Activated CD8-positive, alpha-beta T cell treated with anti-CD3 and anti-CD28 coated beads, Interleukin-2, amount 10 ng/mL, durations not matched to agents 7 days and 5 days (primary cell): ENCODE results near the gene VRTN. TPM values are rescaled to one million over a fixed set of nuclear protein-coding genes. Genes with fewer than 3 reads are reported as not detected.

Experiments used
- ATAC-seq: fragments of 150-1000 bp; cut with Tn5 transposase; one replicate; pipeline ENCODE4 v1.10.0; 2021; ENCODE audit warnings: moderate library complexity
- CTCF ChIA-PET: fragments of 350-600 bp; sonication (Branson Sonifier 250); formaldehyde crosslinking; loops from one replicate; lab custom pipeline; 2021; ENCODE audit warnings: antibody characterized with exemption; lab: Charles Lee
- POLR2A ChIA-PET: fragments of 350-600 bp; sonication (Branson Sonifier 250); formaldehyde crosslinking; loops from one replicate; lab custom pipeline; 2021; ENCODE audit warnings: antibody characterized with exemption; lab: Charles Lee
- DNase-seq: peaks from one replicate; pipeline ENCODE4 v3.0.0-alpha.2; 2020
- H3K27ac Mint-ChIP-seq: one replicate; pipeline ENCODE4 v1.8.0; 2021; ENCODE audit warnings: mild to moderate bottlenecking, mixed read lengths
- H3K27me3 Mint-ChIP-seq: one replicate; pipeline ENCODE4 v1.8.0; 2021; ENCODE audit warnings: low read depth, mixed read lengths
- H3K36me3 Mint-ChIP-seq: one replicate; pipeline ENCODE4 v1.8.0; 2021; ENCODE audit warnings: low read depth, mixed read lengths
- H3K4me1 Mint-ChIP-seq: one replicate; pipeline ENCODE4 v1.8.0; 2021; ENCODE audit warnings: low read depth, mixed read lengths
- H3K4me3 Mint-ChIP-seq: one replicate; pipeline ENCODE4 v1.8.0; 2021; ENCODE audit warnings: mild to moderate bottlenecking, mixed read lengths
- H3K9me3 Mint-ChIP-seq: one replicate; pipeline ENCODE4 v1.8.0; 2022; ENCODE audit warnings: mixed read lengths; ENCODE audit not compliant: insufficient read depth
- total RNA-seq, 2 experiments: library from RNA; stranded (reverse); gene quantifications; one replicate each; pipeline ENCODE4 v1.2.3, GENCODE V29; 2021

Gene VRTN, protein sequence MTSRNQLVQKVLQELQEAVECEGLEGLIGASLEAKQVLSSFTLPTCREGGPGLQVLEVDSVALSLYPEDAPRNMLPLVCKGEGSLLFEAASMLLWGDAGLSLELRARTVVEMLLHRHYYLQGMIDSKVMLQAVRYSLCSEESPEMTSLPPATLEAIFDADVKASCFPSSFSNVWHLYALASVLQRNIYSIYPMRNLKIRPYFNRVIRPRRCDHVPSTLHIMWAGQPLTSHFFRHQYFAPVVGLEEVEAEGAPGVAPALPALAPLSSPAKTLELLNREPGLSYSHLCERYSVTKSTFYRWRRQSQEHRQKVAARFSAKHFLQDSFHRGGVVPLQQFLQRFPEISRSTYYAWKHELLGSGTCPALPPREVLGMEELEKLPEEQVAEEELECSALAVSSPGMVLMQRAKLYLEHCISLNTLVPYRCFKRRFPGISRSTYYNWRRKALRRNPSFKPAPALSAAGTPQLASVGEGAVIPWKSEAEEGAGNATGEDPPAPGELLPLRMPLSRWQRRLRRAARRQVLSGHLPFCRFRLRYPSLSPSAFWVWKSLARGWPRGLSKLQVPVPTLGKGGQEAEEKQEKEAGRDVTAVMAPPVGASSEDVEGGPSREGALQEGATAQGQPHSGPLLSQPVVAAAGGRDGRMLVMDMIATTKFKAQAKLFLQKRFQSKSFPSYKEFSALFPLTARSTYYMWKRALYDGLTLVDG
- not detected for total RNA-seq

DNA sequence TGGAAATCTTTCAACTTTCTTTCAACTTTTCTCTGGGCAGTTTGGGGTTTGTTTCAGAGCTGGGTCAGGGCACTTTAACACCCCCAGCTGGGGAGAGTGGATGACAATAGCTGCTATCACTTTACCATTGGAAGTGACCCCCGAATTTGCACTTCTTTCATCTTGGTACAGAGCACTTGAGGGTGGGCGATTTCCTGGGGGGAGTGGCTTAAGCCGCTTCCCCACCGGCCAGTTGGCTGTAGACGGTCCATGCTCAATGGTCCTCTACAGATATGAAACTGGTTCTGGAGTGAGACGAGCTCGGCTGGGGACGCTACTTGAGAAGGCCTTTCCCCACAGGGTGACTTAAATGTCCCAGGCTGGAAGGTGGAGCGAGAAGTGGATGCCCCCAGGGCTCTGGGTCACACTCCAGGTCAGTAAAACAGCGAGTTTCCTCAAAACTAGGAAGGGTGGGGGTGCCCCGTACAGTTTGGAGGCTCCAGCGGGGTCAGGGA is at the start of gene VRTN:
Gene VRTN, plus strand, starts transcription at position 231 of the 494 bp plus-strand sequence. CDS start 8,313 bp downstream, outside the sequence.
- Mint-ChIP-seq H3K9me3 (no peaks in the 10 kb centered on the region), H3K4me3 (no peak within 1 kb of the TSS)
- no peak for DNase-seq

GRCh38 chr14:74299061-74299545 is 49.2 kb upstream of the VRTN start:
- ChIA-PET POLR2A (no interaction called here), CTCF (interaction anchor here (0.9 kb wide), 1 partner anchor 226 kb away, joined by 3 read pairs; no protein-coding TSS in a partner anchor)
- ATAC-seq (no peak), DNase-seq (no peak)
- H3K9me3 Mint-ChIP-seq, result no peaks in the 10 kb centered on the region
- H3K4me1 Mint-ChIP-seq, result peaks cover 22% of the 10 kb centered on the region
- H3K4me3 Mint-ChIP-seq, result no peak overlapping the region
- H3K27me3 Mint-ChIP-seq, result no peaks in the 10 kb centered on the region
- no peak overlapping the region for H3K27ac Mint-ChIP-seq
- H3K36me3 Mint-ChIP-seq, result peaks cover 14% of the 10 kb centered on the region

More for the DNA sequence above, at the start of gene VRTN:
- Mint-ChIP-seq H3K4me1 (no peaks in the 10 kb centered on the region), H3K36me3 (no peaks in the 10 kb centered on the region), H3K27ac (no peak within 1 kb of the TSS), H3K27me3 (peaks cover 14% of the 10 kb centered on the region)
- ChIA-PET CTCF (interaction anchor here (0.6 to 1.5 kb wide), 3 partner anchors 13 to 50 kb away, joined by 3 to 5 read pairs (median 3); no protein-coding TSS in a partner anchor), POLR2A (interaction anchor here (0.5 to 0.6 kb wide), 2 partner anchors 65 to 303 kb away, joined by 3 read pairs; no protein-coding TSS in a partner anchor)
- ATAC-seq, result no peak

DNA sequence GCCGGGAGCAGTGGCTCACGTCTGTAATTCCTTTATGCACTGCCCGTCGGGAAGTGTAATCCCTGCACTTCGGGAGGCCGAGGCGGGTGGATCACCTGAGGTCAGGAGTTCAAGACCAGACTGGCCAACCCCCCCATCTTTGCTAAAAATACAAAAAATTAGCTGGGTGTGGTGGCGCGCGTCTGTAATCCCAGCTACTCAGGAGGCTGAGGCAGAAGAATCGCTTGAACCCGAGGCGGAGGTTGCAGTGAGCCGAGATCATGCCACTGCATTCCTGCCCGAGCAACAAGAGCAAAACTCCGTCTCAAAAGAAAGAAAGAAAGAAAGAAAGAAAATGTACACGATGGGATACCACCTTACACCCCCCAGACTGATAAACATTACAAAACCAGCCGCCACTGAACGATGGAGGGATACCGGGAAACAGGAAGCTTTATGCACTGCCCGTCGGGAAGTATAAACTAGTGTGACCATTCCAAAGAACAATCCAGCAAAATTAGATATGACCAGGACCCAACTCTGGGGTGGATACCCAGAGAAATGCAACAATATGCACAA is 46.6 kb upstream of the VRTN start:
- peaks cover 14% of the 10 kb centered on the region for H3K36me3 Mint-ChIP-seq
- ChIA-PET POLR2A (no interaction called here), CTCF (interaction anchor here (0.9 to 1.3 kb wide), 3 partner anchors 27 to 119 kb away, joined by 3 to 4 read pairs (median 3); no protein-coding TSS in a partner anchor)
- H3K4me3 Mint-ChIP-seq, result peak overlapping the region; percentile 98
- H3K9me3 Mint-ChIP-seq, result no peaks in the 10 kb centered on the region
- ATAC-seq (no peak), DNase-seq (no peak)
- no peaks in the 10 kb centered on the region for H3K27me3 Mint-ChIP-seq
- H3K27ac Mint-ChIP-seq, result peak overlapping the region; percentile 92
- H3K4me1 Mint-ChIP-seq, result peaks cover 22% of the 10 kb centered on the region

DNA sequence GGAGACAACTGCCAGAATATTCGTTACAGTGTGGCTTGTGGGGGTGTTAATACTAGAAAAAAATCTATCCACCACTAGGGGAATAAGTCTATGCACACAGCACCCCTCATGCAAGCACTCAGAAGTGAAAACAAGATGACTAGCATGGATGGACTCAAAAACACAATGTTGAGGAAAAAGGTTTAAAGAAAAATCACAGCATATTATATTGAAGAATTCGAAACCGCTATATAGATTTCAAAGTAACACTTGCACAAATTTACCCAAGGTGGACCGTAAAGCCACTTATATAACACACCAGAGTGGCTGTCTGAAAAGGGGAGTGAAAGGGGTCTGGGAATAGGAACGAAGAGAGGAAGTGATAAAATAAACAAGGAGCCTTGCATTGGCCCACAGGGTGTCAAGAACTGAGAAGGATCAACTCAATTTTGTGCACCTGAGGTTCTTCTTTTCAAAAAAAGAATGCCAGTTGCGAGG is 46.1 kb upstream of the VRTN start:
- Mint-ChIP-seq H3K9me3 (no peaks in the 10 kb centered on the region), H3K27me3 (no peaks in the 10 kb centered on the region), H3K27ac (peak overlapping the region; percentile 92), H3K4me3 (peak overlapping the region; percentile 98), H3K36me3 (peaks cover 12% of the 10 kb centered on the region), H3K4me1 (peaks cover 22% of the 10 kb centered on the region)
- ChIA-PET POLR2A (interaction anchor here (0.7 kb wide), 1 partner anchor 11 kb away, joined by 4 read pairs; no protein-coding TSS in a partner anchor), CTCF (interaction anchor here (0.8 to 1.8 kb wide), 5 partner anchors 12 to 191 kb away, joined by 3 to 4 read pairs (median 3); partner anchors contain the start of genes ISCA2 and NPC2)
- peak; percentile 77 for ATAC-seq
- DNase-seq, result peak; percentile 52

DNA sequence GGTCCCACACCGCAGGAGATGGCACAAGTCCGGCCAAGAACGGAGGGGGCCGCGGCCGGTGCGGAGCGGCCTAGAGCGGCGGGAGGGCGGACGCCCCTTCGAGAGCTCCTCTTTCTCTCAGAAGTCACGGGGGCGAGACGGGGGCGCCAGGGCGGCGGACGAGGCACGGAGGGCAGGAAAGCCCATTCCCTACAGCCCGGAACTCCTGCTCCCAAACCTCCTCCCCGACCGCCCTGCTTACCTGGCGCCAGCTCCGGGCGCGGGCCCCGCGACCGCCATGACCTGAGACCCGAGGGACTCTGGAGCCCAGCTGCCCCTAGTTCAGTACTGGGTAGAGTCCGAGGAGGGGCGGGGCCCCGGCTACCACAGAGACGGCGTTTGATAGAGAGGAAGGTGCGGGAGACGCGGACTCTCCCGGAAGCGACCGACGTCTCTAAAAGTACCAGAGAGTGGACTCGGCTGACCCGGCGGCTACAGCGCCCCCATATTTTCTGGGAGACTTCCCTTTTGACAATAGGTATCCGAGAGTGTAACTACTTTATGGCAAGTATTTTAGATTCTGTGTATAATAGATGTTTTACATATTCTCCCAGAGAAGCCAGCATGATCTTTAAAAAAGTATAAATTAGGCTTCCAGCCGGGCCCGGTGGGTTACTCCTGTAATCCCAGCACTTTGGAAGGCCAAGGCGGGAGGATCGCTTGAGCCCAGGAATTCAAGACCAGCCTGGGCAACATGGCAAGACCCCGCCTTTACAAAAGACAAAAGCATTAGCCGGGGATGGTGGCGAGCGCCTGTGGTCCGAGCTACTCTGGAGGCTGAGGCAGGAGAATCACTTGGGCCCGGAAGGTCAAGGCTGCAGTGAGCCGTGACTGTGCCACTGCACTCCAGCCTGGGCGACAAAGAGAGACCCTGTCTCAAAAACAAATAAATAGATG is 45.4 kb upstream of the VRTN start, which contains the start of gene ABCD4:
Gene ABCD4, minus strand, starts transcription at position 301 of the 936 bp plus-strand sequence. Its CDS starts 22 bp downstream, at position 279.
- Mint-ChIP-seq H3K27me3 (no peaks in the 10 kb centered on the region), H3K36me3 (peaks cover 9% of the 10 kb centered on the region), H3K27ac (peak within 1 kb of the TSS; percentile 92), H3K4me3 (peak within 1 kb of the TSS; percentile 98), H3K4me1 (peaks cover 22% of the 10 kb centered on the region), H3K9me3 (no peaks in the 10 kb centered on the region)
- ChIA-PET CTCF (interaction anchor here (0.6 to 1.8 kb wide), 6 partner anchors 10 to 190 kb away, joined by 3 to 4 read pairs (median 4); partner anchors contain the start of genes ISCA2 and NPC2), POLR2A (interaction anchor here (0.6 to 0.7 kb wide), 2 partner anchors 10 to 15 kb away, joined by 4 to 6 read pairs; no protein-coding TSS in a partner anchor)
- DNase-seq (peak; percentile 90), ATAC-seq (peak; percentile 97)

GRCh38 chr14:74308695-74309094 is 39.6 kb upstream of the VRTN start:
- Mint-ChIP-seq H3K27me3 (no peaks in the 10 kb centered on the region), H3K9me3 (no peaks in the 10 kb centered on the region), H3K36me3 (no peaks in the 10 kb centered on the region), H3K27ac (no peak overlapping the region), H3K4me1 (no peaks in the 10 kb centered on the region), H3K4me3 (no peak overlapping the region)
- no peak for DNase-seq
- ChIA-PET POLR2A (no interaction called here), CTCF (no interaction called here)
- no peak for ATAC-seq

GRCh38 chr14:74309125-74310022 is 38.9 kb upstream of the VRTN start:
- H3K36me3 Mint-ChIP-seq, result no peaks in the 10 kb centered on the region
- ATAC-seq (no peak), DNase-seq (no peak)
- H3K9me3 Mint-ChIP-seq, result no peaks in the 10 kb centered on the region
- H3K27me3 Mint-ChIP-seq, result no peaks in the 10 kb centered on the region
- ChIA-PET POLR2A (no interaction called here), CTCF (no interaction called here)
- no peak overlapping the region for H3K4me3 Mint-ChIP-seq
- no peak overlapping the region for H3K27ac Mint-ChIP-seq
- H3K4me1 Mint-ChIP-seq, result no peaks in the 10 kb centered on the region

- CTCF ChIA-PET, result interaction anchor here (1.1 to 1.3 kb wide), 2 partner anchors 9 to 16 kb away, joined by 3 read pairs; no protein-coding TSS in a partner anchor
- no peak for DNase-seq
- H3K27ac Mint-ChIP-seq, result no peak overlapping the region
- H3K9me3 Mint-ChIP-seq, result no peaks in the 10 kb centered on the region
- H3K36me3 Mint-ChIP-seq, result no peaks in the 10 kb centered on the region
- H3K27me3 Mint-ChIP-seq, result no peaks in the 10 kb centered on the region
- no peaks in the 10 kb centered on the region for H3K4me1 Mint-ChIP-seq
- no peak for ATAC-seq
- H3K4me3 Mint-ChIP-seq, result no peak overlapping the region
- POLR2A ChIA-PET, result interaction anchor here (0.6 kb wide), 1 partner anchor 1307 kb away, joined by 3 read pairs; no protein-coding TSS in a partner anchor
Measured at GRCh38 chr14:74312161-74312560, 36.1 kb upstream of the VRTN start.

GRCh38 chr14:74313601-74314000 is 34.7 kb upstream of the VRTN start:
- H3K27ac Mint-ChIP-seq, result no peak overlapping the region
- H3K9me3 Mint-ChIP-seq, result no peaks in the 10 kb centered on the region
- ATAC-seq, result no peak
- POLR2A ChIA-PET, result interaction anchor here (0.9 kb wide), 1 partner anchor 11 kb away, joined by 4 read pairs; no protein-coding TSS in a partner anchor
- CTCF ChIA-PET, result interaction anchor here (0.9 to 1.0 kb wide), 2 partner anchors 10 to 11 kb away, joined by 3 read pairs; partner anchors contain the start of gene ABCD4
- no peak overlapping the region for H3K4me3 Mint-ChIP-seq
- H3K27me3 Mint-ChIP-seq, result no peaks in the 10 kb centered on the region
- no peaks in the 10 kb centered on the region for H3K36me3 Mint-ChIP-seq
- no peaks in the 10 kb centered on the region for H3K4me1 Mint-ChIP-seq
- no peak for DNase-seq
